SK-N-SH treated with all-trans-retinoic acid at 6 μM for 48 hours (cell line): ENCODE data around the gene CFAP65.

Experiments used
- CREB5 ChIP-seq: fragments of 250-450 bp; sonication (Bioruptor Pico); IDR thresholded peaks from 2 replicates; pipeline ENCODE4 v1.5.1; 2020; ENCODE audit warnings: low read depth, mild to moderate bottlenecking, moderate library complexity
- RARB ChIP-seq: fragments of 250-450 bp; sonication (Bioruptor Pico); IDR thresholded peaks from 2 replicates; pipeline ENCODE4 v1.8.0; 2021; ENCODE audit warnings: mild to moderate bottlenecking, moderate library complexity

DNA sequence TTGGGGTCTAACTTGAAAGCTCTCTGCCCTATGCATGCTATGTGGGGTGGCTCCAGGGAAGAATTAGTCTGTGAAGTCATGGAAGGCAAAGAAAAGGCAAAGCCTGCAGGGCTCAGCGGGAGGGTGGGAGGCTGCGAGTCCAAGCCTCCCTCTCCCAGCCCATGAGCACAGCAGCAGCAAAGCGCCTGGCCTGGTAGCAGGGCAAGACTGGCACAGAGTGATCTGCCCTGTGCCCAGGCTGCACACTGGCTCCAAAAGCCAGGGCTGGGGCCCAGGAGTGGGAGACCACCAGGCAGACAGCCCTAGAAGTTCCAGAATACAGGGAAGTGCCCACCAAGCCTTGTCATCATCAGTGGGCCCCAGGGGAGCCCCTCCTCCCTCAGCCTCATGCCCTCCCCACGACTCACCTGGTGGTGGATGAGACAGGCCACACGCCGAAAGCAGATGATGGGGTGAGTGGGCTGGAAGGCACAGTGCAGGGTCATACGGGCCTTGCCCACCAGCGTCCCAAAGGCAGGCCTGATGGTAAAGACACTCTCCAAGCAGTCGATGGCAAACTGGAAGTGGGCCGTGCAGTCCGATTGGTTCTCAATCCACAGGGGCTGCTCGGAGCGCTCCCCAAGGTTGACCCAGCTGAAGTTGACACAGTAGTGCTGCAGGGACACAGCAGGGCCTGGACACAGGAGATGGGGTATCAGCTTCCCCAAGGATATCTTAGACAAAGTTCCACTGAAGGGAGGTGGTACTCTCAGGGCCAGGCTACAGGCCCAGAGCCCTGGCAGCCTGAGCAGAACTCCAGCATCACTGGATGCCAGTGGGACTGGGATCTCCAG is 12.1 kb downstream of the CFAP65 start:
- TF ChIP-seq RARB (CRISPR knock-in tag) (no peak), CREB5 (CRISPR knock-in tag) (no peak)
